ENCODE results near the gene CD2AP. TPM values are rescaled to one million over a fixed set of nuclear protein-coding genes. Genes with fewer than 3 reads are reported as not detected.
"Not testable (repeated sequence)": the region's sequence is repeated elsewhere in the genome, so short reads cannot be mapped to it uniquely, and the experiment has no call there.

The CD2AP gene
- total RNA-seq, 1 donor from 2014 or later: 22.9 TPM

DNA sequence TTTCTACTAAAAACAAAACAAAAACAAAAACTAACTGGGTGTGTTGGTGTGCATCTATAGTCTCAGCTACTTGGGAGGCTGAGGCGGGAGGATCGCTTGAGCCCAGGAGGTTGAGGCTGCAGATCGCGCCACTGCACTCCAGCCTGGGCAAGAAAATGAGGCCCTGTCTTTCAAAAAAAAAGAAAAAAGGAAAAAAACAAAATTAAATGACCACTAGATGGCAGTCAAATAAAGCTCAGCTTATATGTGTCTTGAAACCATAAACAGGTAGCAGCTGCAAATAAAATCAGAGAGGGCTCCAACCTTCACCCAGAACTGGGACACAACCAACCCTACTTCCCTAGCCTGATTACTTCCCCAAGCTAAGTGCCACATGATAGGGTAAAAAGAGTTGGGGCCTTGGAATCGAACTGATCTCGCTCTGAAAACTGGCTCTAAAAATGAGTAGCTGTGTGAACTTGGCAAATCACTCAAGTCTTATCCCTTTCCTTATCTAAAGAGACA, 153.7 kb downstream of the CD2AP start:
- DNase-seq (ENCODE audit: low spot score): no peak

DNA sequence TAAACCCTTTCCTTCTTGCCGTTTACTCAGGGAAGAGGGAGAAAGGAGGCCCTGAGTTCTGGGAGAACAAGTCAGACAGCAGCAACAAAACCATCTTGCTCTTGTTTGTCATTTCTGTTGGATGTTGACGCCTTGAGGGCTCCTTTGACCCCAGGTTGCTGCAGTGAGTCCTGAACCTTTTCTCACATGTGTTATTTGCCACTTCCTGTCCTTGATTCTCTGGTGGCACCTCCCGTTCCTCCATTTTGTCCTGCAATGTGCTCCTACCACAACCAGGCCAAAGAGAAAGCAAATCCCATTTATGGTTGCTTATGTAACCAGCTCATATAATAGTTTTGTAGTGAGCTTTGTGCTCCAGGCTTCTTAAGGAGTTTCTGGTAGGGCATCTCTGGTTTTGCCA, 154.2 kb downstream of the CD2AP start:
- no peak for DNase-seq (ENCODE audit: low spot score)

DNA sequence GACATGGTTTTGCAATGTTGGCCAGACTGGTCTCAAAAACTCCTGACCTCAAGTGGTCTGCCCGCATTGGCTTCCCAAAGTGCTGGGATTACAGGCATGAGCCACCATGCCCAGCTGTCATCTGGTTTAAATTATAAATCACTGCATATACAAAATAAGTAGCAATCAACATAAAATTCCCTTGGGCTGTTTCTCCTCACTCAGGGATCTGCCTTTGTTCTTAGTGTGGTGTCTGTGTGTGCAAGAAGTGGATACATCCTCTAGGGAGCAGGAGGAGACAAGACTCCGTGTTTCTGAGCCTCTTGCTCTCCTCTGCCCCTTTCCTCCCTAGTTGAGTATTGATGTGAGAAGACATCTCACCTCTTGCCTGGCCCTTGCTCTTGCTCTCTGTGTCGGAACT, 155.6 kb downstream of the CD2AP start:
- no peak for DNase-seq (ENCODE audit: low spot score)

DNA sequence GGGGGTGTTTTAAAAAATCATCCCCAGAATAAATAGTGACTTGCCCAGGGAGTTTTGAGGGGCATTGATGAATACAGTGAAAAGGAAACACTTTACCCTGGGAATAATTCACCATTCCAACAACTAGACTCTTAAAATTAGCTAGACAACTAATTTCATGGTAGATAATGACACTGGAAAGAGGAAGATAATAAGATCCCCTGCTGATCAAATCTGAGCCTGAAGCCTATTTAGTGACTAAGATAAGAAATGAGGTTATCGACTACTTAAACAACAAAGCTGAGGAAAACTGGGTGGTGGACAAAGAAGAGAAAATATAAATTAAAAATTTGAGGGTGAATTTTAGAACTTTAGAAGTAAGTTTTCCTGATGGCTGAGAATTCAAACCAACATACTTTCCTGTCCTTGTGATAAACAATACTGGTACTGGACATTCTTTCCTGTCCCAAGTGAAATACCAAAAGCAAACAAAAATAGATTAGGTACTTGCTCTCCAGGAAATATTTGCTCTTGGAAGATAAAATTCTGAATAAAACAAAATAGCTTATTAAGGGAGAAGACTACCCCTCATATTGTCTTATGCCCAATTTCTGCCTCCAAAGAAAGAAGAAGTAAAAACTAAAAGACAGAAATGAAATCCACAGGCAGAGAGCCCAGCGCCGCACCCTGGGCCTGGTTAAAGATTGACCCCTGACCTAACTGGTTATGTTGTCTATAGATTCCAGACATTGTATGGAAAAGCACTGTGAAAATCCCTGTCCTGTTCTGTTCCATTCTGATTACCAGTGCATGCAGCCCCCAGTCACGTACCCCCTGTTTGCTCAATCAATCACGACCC, 156.8 kb downstream of the CD2AP start:
- no peak for DNase-seq (ENCODE audit: low spot score)

DNA sequence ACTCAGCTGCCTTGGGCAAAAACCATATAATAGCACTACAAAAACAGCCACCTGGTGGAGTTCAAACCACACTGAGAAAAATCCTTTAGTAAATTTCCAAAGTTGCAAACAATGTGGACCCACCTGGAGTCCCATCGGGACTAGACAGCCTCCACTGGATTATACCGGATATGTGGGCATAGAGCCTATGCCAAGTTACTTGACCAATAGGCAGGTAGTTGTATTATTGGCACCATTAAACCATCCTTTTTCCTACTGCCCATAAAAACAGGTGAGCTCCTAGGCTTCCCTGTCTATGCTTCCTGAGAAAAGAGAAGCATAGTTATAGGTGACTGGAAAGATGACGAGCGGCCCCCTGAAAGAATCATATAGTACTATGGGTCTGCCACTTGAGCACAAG, 169.1 kb downstream of the CD2AP start:
- DNase-seq (ENCODE audit: low spot score): no peak

DNA sequence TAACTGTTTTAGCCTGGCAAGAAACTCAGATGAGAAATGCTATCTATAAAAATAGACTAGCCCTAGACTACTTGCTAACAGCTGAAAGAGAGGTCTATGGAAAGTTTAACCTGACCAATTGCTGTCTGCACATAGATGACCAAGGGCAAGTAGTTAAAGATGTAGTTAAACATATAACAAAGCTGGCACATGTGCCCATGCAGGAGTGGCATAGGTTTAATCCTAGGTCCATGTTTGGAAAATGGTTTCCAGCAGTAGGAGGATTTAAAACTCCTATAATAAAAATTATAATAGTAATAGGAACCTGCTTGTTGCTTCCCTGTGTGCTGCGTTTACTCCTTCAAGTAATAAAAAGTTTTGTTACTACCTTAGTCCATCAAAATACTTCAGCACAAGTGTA, 169.6 kb downstream of the CD2AP start:
- no peak for DNase-seq (ENCODE audit: low spot score)

DNA sequence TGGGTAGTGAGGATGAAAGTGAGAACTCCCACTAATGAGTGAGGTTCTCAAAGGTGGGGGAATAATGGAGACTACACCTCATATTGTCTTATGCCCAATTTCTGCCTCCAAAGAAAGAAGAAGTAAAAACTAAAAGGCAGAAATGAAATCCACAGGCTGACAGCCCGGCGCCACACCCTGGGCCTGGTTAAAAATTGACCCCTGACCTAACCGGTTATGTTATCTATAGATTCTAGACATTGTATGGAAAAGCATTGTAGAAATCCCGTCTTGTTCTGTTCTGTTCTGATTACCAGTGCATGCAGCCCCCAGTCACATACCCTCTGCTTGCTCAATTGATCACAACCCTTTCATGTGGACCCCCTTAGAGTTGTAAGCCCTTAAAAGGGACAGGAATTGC, 170.0 kb downstream of the CD2AP start:
- not testable (repeated sequence) for DNase-seq (ENCODE audit: low spot score)

DNA sequence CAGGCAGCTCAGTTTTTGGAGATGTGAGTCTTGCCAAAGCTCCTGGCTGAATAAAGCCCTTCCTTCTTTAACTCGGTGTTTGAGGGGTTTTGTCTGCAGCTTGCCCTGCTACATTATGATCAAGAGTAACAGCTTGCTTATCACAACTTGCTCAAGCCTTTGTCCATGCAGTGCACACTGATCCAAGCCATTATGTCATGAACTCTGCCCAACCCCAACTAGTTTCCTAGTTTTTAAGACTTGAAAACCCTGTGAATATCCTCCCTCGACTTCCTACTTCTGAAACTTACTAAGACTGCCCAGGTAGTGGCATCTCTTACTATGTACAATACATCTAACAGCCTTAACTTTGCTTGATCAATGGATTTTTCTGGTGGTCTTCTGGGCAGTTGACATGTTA, 170.4 kb downstream of the CD2AP start:
- DNase-seq (ENCODE audit: low spot score): no peak

DNA sequence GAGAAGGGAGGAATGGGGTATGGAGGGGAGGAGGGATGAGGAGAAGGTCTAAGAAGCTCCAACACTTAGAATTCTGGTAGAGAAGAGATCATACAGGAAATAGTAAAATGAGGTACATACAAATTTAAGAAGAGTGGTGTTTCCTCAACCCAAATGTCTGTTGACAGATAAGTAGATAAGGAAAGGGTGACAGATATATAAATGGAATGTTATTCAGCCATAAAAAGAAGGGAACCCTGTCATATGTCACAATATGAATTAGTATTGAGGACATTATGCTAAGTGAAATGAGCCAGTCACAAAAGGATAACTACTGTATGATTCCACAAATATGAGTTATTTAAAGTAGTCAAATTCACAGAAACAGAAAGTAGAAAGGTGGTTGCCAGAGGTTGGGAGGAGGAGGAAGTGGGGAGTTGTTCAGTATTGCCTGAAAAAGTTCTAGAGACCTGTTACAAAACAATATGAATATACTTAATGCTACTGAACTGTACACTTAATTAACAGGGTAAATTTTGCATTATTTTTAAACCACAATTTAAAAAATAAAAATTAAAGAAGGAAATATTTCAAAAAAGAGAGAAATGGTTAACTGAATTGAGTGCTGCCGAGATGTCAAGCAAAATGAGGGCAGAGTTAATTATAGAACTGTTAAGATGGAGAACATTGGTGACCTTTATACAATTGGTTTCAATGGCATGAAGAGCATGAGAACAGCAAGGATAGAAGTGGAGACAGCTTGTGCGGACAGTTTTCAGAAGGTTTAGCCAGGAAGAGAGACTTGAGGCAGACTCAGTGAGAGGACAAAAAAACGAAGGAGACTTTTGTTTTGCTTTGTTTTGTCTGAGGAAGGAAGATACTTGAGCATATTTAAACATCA, 173.2 kb downstream of the CD2AP start:
- no peak for DNase-seq (ENCODE audit: low spot score)

DNA sequence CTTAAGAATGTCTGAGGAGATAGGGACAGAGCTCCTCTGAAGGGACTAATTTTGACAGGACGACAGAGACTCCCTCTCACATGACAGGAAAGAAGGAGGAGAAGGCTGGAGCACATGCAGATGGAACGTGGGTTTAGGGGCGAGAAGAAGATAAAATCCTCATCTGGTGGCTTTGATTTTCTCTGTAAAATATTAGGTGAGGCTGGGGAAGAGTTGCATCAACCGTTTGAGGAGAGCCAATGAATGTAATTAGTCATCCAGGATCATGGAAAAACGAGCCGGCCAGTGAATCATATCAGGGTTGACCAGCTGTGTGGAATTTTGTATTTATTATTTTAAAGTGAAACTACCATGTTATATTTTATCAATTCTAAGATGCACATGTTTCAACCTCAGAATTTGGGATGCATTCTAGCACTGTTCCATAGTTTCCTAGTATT, 173.9 kb downstream of the CD2AP start:
- DNase-seq (ENCODE audit: low spot score): no peak

DNA sequence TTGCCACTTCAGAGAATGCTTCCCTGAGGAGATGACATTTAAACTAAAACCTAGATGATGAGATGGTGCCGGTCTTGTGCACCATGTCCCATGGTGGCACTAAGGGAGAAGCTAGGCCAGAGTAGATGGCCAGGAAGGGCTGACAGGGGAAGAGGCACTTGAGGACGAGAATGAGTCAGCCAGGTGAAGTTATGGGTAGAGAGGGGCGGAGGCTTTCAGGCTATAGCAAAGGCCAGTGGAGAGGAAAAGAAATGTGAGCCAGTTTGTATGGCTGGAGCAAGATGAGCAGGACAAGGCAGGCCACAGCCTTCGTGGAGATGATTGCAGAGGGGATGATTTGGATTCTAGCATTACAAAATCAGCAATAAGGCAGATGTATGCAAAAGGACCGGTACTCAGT, 176.1 kb downstream of the CD2AP start:
- no peak for DNase-seq (ENCODE audit: low spot score)

DNA sequence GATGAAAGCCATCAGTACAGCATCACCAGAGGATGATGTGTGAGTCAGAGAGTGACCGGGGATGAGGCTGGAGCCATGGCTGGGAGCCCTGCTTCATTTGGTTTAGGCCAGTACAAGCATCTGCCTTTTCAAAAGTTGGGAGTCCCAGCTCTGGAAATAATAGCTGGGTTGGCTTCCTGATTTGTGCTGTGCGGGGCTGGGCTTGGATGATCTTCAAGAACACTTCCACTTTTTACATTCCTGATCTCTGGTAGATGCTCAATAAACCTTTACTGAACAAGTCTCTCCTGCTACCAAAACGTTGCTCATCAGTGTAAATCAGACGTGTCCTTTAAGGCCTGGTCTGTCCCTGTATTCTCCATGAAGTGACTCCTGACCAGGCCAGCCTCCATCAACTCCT, 176.7 kb downstream of the CD2AP start:
- DNase-seq (ENCODE audit: low spot score): no peak

DNA sequence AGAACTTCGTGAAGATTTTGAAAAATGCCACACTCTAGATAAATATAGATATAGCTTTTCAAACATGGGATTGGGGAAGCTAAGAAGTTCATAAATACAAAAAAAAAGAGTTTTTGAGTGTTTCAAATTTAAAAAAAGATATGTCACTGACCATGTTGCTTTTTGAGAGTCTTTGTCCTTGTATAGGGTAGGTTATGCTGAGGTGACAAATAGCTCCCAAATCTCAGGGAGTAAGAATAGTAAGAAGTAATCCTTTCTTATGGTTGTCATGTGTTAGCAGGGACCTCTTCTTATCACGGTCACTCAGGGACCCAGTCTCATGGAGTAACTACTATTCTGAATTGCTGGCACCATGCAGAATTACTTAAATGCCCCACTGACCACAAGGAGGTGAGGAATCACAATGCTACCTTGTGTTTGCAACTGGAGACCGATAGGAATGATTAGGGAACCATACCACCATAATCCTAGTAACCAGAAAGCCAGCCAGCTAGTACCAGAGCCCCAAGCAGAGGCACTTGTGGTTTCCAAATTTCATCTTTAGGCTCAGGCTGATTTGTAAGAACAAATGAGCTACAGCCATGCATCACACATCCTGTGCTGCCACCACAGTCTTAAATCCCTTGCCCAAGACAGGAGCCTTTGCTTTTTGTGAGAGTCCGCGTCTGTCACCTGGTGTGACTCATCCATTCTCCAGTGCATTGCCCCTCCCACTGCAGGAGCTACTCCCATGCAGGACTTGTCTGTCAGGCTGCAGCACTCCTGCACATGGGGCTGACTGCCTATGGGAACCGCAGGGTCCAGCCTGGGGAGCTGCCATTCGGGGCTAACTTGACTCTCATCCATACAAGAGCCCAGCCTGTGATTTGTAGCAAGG, 178.4 kb downstream of the CD2AP start:
- no peak for DNase-seq (ENCODE audit: low spot score)

DNA sequence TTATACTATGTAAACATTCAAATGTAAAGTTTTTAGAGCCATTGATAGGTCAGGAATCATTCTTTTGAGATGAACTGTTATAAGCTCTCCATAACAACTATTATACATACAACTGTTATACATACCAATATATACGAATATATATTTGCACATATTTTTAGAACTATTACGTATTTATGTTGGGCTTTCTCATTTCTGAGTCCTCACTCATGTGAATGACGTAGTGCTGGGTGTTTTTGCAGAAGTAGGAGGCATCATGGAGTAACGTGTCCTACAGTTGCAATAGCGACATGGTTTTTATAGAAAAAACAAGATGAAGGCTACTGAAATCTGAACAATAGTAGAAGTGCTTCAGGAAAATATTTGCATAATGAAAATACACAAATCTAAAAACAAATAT, 184.4 kb downstream of the CD2AP start:
- no peak for DNase-seq (ENCODE audit: low spot score)

DNA sequence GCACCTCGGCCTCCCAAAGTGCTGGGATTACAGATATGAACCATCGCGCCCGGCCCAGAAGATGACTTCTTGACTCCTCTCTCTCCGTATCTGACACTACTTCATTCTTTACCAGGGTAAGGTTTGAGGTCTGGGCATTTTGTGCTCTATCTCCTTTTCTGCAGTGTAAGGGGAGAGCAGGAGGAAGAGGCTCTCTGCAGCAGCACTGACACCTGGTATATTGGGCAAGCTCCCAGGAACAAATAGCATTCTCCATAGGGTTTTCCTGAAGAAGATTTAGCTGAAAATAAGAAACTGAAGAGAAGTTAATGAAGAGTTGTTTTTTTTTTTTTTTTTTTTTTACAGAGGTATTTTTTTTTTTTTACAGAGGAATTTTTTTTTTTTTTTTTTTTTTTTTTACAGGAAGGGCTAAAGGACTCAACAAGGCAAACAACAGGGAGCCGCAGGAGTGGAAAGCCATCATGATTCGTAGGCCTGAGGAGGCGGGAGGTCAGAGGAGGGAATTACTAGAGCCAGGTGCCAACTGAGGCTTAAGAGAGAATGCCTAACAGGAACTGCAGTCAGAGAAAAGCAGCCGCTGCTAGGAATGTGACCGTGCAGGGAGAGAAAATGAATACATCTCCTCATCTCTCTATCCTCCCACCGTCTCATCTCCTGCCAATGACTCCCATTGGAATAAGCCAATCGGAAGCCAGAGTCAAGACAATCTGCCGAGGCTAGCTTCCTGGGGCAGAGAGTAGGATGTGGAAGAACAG, 186.1 kb downstream of the CD2AP start:
- DNase-seq (ENCODE audit: low spot score): no peak

DNA sequence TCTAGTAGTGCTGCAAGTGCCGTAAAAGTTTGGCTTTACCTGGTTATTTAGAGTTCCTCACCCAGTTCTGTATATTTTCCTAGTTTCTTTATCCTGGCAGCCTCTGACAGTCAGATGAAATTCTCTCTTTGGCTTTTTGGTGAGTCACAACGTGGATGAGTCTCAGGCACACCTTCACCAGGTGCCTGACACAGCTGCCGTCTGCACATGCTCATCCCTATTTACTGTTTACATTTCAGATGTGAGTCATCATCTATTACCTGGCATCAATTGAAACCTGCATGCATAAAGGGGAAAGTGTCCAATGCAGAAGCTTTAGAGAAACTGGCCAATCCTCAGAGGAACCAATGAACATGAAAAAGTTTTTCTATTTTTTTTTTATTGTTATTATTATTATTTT, 187.5 kb downstream of the CD2AP start:
- no peak for DNase-seq (ENCODE audit: low spot score)

DNA sequence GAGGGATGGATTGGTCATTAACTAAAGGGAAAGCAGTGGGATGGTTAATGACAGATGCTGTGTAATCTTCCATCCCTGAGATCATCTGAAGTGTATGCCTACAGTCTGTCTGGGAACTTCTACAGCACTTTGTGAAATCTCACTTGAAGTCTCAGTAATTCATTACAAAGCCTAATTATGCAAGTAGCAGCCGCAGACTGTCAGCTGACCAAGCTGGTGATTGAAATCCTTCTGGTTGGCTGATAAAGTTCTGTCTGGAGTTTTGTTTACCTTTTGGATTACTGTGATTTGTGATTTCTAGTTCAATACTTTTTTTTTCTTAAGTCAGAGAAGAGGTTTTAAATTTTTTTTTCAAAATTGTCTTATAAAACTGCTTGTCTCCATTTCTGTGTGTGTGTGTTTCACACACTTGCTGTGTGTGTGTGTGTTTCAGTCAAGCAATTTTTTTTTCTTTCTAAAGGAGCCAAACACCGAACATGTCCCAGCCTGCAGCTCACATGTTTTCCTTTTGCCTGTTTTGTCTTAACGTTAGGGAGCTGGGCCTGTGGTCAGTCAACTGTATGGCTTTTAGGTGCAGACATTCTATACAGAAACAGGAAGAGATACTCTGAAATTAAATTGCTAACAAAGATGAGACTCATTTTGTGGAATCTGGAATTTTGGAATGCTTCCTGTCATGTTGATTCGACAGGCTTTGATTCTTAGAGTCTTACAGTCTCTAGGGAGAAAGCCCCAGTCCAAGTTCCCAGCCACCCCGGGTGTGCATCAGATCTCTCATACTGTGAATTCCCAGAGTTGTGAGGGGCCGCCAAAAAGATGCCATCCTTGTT, 192.3 kb downstream of the CD2AP start:
- DNase-seq (ENCODE audit: low spot score): no peak

DNA sequence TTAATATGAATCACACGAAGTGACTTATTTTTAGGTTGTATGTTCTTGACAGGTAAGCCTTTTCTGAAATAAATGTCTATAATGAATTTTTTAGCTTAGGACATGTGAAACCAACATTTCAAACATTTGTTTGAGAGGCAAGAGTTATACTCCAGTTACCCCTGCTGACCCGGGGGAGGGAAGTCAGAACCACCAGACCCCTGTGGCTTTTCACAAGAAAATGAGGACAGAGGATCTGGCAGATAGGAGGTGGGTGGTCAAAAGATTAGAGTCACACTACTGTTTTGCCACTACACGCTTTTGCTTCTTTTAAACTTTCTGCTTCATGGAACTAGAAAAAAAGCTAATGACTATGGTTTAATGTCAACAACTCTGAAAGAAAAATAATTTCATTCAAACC, 193.3 kb downstream of the CD2AP start:
- no peak for DNase-seq (ENCODE audit: low spot score)

DNA sequence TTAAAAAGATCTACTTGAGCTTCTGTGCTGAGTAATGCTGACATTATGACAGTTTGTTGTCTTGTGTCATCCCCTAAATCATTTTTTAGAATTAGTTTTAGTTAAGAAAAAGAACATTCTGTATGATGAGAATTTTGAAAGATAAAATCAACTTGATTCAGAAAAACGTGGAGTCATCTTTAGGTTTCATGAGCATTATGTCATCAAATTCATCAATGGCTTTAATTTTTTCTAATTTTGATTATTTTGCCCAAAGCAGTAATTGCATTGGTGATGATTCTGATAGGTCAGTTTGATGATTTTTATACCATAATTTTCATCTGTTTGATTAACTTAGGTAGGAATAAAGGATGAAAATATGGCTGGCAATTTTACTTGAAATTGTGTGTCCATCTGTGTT, 194.2 kb downstream of the CD2AP start:
- DNase-seq (ENCODE audit: low spot score): no peak

DNA sequence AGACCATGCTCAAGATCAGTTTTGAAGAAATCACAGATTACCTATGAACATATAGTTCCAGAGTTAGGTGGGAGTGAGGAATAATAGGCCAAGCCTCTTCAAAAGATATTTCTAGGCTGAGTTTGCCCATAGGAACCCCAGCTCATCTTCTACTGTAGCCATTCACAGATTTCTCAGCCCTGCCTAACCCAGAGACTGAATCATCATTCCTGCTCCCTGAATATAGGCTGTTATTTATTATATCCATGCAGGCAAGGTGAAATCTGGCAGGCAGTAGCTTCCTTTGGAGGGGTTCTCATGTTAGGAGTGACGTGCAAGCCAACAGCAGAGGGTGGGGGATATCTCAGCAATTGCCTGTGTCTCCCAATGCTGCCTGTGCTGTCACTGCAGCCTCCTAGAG, 195.2 kb downstream of the CD2AP start:
- no peak for DNase-seq (ENCODE audit: low spot score)
